Stimulated activated CD4-positive, alpha-beta T cell treated with anti-CD3 and anti-CD28 coated beads, Interleukin-4, amount 100 ng/mL, for 24 hours (primary cell): ENCODE measurements around the gene ADAM12.
"Not testable (repeated sequence)": the region's sequence is repeated elsewhere in the genome, so short reads cannot be mapped to it uniquely, and the experiment has no call there.

Experiments used
- DNase-seq: peaks from one replicate; pipeline ENCODE4 v3.0.0-alpha.2; 2020

ADAM12 gene

GRCh38 chr10:126402721-126403695 lies 14.7 kb upstream of the ADAM12 start:
- DNase-seq: no peak

- DNase-seq: no peak
Measured at GRCh38 chr10:126400641-126401040, 12.4 kb upstream of the ADAM12 start.

- DNase-seq: no peak
Measured at GRCh38 chr10:126398924-126399323, 10.6 kb upstream of the ADAM12 start.

DNA sequence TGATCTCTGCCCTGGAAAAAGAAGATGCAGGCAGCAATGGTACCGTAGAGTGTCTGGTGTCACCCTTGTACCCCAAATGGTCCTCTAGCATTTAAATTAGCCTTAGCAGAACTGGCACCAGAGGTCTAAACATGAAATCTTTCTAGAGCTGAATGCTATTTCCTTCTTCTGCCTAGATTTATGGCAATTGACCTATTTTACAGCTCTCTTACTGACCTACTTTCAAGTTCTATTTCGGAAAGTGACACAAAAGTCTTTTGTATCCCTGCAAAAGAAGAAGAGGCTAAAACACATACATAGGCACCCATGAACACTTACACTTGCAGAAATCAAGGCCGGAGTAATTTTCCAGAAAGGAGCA lies 10.1 kb upstream of the ADAM12 start:
- DNase-seq: no peak

GRCh38 chr10:126397640-126398382 lies 9.5 kb upstream of the ADAM12 start:
- no peak for DNase-seq

- DNase-seq: no peak
Measured at GRCh38 chr10:126397156-126397555, 8.9 kb upstream of the ADAM12 start.

GRCh38 chr10:126394948-126395347 lies 6.7 kb upstream of the ADAM12 start:
- DNase-seq: no peak

DNA sequence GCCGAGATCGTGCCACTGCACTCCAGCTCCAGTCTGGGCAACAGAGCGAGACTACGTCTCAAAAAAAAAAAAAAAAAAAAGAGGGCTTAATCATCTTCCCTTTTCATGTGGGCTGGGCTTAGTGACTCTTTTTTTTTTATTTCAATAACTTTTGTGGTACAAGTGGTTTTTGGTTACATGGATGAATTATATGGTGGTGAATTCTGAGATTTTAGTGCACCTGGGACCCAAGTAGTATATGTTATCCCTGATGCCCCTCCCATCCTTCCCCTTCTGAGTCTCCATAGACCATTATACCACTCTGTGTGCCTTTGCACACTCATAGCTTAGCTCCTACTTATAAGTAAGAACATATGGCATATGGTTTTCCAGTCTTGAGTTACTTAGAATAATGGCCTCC lies 4.8 kb upstream of the ADAM12 start:
- no peak for DNase-seq

- DNase-seq: no peak
Measured at GRCh38 chr10:126392469-126392868, 4.2 kb upstream of the ADAM12 start.

DNA sequence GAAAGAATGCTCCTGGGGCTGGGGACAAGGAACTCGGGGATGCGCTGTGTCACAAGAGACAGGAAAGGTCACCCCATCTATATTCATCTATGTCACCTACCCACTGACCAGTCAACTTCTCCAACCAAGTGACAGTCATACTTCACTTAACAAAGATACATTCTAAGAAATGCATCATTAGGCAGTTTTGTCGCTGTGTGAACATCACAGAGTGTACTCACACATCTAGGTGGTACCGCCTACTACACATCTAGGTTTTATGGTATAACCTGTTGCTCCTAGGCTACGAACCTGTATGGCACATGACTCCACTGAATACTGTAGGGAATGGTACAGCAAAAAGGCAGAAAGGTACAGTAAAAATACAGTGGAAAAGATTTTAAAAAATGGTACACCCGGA lies 3.8 kb upstream of the ADAM12 start:
- DNase-seq: no peak

GRCh38 chr10:126391192-126391885 lies 3.1 kb upstream of the ADAM12 start:
- DNase-seq: no peak

DNA sequence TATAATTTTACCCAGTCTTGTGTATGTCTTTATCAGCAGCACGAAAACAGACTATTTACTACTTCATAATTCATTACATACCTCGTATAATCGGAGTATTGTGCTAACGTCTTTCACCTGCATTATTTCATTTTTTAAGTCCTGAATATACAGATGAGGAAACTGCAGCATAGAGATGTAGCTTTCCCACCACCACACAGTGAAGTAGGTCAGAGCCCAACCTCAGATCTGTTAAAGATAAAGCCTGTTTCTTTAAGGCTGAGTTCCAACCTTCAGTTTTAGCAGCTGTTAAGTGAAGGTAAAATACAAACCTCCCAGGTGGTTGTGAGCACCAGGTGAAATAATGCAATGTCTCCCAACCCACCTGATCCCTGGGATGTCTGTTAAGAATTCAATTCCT lies 2.0 kb upstream of the ADAM12 start:
- no peak for DNase-seq

DNA sequence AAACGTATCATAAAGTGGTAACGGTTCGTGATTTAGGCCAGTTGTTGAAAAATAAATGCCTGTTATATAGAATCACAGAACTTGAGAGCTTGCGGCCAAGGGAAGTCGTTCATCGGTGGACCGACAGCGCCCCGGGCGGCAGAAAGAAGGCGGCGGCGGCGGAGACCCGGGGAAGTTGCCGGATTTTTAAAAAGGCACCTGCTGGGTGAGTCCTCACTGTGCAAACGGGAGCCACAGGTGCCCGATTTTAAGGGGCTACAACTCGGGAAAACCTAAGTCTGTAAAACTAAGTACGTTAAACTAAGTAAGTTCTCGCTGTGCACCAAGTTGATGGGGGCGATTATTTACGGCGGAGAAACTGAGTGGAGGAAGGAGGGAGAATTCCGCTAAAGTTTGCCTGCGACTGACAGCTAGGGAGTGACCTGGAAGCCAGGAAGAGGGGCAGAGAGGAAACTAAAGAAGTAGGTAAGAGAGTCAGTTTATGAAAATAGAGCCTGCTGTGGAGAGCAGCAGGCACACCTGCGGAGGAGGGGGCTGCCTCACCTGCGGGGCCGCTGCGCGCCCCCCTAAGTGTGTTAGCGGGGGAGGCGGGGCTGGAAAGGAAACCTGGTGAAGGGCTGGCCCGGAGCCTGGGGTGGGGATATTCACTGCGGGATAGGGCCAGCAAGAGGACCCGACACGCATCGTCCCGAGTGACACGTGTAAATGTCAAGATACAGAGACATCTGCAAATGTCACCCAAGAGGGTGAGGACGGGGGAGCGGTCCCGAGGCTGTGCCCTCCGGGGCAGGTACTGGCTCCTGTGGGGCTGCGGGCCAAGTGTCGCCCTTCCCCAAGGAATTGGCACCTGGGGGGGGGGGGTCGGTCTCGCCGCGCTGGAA lies 996 bp downstream of the ADAM12 start:
- DNase-seq: peak; percentile 33

- no peak for DNase-seq
Measured at GRCh38 chr10:126384269-126384873, 3.9 kb downstream of the ADAM12 start.

GRCh38 chr10:126380352-126381076 lies 7.8 kb downstream of the ADAM12 start:
- DNase-seq: no peak

DNA sequence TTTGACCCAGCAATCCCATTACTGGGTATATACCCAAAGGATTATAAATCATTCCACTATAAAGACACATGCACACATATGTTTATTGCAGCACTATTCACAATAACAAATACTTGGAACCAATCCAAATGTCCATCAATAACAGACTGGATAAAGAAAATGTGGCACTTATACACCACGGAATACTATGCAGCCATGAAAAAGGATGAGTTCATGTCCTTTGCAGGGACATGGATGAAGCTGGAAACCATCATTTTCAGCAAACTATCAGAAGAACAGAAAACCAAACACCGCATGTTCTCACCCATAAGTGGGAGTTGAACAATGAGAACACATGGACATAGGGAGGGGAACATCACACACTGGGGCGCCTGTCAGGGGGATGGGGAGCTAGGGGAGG lies 9.1 kb downstream of the ADAM12 start:
- DNase-seq: not testable (repeated sequence)

GRCh38 chr10:126376956-126377355 lies 11.3 kb downstream of the ADAM12 start:
- DNase-seq: no peak

DNA sequence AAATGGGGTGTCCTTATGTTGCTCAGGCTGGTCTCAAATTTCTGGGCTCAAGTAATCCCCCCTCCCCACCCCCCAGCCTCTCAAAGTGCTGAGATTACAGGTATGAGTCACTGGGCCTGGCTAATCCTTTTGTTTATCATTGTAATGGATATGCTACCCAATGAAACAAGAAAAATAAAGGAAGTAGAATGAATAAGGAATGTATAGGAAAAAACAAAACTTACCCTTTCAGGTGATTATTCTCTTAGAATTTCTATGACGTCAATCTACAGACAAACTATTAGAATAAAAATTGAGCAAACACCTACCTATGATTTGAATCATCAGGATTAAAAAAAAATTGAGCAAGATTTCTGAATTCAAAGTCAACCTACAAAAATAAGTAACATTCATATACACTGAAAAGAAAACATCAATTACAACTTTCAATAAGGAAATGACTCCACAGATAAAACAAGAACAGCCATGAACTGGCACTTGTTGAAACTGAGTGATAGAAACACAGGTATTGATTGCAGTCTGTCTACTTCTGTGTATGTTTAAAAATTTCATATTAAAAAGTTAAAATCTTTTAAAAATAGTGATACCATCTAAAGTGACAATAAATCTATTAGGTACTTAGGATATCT lies 12.2 kb downstream of the ADAM12 start:
- DNase-seq: no peak

GRCh38 chr10:126375299-126375698 lies 13.0 kb downstream of the ADAM12 start:
- DNase-seq: no peak

GRCh38 chr10:126374435-126374834 lies 13.8 kb downstream of the ADAM12 start:
- DNase-seq: no peak

GRCh38 chr10:126373972-126374371 lies 14.3 kb downstream of the ADAM12 start:
- DNase-seq: no peak
